HUDEP-2 (cell line): ENCODE measurements around the gene RIC3.

ENCODE experiments used
- DNase-seq, 76 experiments: peaks; one replicate each; lab custom pipeline; 2025; ENCODE audit not compliant: unreplicated experiment in 76 of 76; lab: John Stamatoyannopoulos, UW

Gene RIC3

DNA sequence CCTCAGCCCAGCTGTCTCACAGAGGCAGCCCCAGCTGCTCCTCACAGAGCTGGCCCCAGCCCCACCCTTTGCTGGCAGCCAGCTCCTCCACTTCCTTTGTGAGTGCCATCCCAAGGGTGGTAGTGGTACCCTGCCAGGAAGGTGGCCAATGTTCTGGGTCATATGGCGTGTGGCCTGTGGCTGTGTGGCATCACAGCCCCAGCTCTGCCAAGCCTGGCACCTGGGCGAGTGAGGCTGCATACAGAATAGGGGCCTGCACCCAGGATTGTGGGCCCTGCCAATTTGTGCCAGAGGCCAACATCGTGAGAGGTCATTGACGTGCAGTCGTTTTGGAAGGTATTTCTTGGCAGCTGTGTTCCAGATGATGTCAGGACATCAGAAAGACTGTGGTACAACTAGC lies 77.1 kb downstream of the RIC3 start:
- DNase-seq: no peak

DNA sequence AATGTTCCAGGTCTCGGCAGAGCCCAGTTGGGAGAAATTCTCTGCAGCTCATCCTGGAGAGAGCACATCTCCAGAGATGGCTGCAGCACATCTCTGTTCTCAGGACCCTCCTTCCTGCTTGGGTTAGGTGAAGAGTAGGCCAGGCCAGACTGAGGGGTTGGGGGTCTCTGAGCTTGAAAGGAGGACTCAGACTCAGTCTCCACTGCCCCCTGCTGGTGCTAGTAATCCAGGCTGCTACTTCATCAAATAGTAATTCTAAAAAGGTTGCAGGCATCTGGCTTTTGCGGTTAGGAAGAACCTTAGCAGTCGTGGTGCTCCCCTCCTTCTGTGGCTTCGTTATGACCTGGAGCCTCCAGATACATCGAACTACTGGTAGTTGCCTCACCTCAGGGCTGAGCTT lies 78.1 kb downstream of the RIC3 start:
- DNase-seq: peak in 6 of 76 experiments; percentile 2 to 12 (median 6)

DNA sequence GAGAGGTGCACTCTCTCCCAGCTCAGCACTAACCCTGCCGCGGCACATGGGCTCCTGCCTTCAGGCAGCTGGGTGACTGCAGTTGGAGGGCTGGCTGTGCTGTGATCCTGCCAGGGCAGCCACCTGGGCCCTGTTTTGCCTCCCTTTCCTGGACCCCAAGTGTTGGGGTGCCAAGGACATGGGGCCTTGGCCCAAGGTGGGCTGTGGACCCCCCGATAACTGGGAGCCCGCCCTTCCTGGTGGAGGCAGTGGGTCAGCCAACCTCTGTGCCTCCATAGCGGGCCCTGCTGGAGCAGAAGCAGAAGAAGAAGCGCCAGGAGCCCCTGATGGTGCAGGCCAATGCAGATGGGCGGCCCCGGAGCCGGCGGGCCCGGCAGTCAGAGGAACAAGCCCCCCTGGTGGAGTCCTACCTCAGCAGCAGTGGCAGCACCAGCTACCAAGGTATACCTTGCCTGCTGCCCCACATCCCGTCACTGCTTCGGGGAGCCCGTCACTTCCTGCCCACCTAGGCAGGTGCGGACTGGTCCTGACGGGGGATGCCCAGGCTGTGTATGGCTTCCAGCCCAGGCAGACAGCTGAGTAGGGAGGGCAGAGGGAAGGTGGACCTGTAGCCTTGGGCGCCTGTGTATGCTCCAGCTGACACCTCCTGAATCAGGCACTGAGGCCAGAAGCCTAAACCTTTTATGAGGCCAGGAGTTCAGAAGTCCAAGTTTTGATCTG lies 78.9 kb downstream of the RIC3 start:
- DNase-seq: no peak

DNA sequence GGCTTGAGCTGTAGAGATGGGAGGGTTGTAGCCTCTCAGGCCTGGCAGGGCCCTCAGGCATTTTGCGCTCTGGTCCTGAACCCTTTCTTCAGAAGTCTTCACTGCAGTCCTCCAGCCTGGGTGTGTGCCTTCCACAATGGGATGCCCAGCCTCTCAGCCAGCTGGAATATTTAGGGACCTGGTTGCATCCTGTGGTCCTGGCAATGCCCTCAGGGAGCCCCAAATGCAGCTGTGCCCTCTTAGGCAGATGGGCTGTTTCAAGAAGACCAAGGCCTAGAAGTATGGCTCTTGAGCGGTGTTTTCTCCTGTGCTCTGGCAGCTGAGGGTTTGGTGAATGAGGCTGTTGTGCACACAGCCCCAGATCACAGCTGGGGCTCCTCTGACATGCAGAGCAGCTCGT lies 81.1 kb downstream of the RIC3 start:
- DNase-seq: no peak

DNA sequence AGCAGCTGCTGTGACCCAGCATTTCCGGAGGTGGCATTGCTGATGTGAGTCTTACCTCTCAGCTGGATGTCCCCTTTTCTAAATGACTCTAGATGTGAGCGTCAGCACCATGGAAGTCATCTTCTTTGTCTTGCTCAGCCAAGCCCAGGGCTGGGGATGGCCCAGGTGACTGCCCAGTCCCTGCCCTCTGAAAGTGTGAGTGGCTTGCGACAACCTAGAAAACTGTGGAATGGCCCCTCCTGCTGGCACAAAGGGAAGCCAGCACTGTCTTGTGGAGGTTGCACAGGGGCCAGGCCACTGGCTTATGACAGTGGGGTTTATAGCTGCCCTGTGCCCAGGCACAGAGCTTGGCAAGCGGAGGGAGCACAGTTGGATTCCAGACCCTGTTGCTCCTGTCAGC lies 81.6 kb downstream of the RIC3 start:
- peak in 2 of 76 experiments; percentile 3 for DNase-seq

DNA sequence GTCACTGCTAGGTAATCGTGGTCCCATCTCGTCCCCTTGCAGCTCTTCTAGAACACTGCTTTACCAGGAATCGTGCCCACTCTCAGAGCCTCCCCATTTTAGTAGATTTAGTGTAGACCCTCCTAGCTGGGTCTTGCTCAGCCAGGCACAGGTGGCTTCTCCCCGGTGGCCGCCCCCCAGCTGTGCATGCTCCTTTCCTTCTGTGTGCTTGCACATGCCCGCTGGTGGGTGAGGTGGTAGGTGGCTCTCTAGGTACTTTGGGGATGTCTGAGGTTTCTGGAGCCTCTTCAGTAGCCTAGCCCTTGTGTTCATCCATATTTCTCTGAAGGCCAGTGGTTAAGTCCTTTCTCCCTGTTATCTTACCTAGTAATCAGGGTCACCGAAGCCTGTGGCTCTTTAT lies 82.3 kb downstream of the RIC3 start:
- no peak for DNase-seq

DNA sequence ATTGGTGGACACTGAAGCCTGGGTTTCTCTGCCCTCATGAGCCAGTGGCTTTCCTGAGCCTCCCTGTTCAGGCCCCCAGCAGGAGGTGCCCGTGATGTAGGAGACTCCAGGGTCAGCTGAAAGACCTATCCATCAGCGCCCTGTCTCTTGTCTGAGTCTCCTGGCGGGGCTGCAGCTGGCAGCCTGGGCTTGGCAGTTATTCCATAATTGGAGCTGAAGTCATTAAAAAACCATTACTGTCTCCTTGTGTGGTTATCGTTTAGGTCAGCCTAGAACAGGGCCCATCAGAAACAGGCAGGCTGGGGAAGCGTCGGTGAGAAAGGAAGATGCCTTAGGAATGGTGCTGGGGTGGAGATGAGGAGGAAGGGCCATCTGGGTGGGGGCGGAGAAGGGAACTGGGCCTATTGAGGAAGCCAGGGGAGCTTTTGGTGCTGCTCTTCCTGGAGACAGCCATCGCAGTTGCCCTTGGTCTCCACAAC lies 82.8 kb downstream of the RIC3 start:
- DNase-seq: no peak

DNA sequence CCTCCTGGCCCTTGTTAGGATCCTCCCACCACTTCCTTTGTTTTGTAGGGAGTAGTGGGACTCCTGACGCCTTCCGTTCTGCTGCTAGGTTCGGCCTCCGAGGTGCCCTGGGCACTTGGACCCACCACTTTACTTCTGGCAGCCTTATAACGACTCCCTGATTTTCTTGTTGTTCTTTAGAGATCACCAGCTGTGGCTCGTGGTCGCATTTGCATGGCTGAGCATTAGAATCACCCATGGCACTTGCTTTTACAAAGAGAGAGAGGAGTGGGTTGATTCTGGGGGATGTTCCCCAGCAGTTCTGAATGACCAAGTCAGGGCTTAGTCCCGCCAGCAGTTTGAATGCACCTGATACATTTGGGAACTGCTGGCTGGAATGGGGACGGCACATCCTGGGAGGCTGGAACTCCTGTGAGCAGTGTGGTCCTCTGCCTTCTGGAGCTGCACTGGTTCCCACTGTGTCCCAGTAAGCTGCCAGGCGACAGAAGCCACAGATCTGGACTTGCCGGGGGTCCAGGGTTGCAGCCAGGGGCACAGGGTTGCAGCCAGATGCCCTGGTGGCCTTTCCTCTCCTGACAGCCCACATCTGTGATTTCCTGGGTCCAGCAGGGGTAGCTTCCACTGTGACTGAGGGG lies 83.7 kb downstream of the RIC3 start:
- DNase-seq: no peak

DNA sequence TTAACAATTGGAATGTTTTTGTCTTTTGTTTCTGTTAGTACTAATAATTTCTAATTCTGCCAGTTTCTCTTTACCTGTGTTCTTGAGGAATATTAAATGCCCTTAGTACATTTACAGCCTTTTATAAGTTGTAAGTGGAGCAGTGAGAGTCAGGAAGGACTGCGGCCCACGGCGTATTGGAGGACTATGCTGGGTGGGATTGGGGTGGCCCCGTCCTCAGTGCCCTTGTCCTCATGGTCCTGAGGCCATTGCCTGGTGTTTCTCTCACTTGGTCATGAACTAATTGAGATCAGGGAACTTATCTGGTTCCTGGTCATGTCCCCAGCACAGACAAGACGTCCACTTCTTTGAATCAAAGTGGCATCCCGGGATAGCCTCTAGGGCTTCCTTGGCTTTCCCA lies 84.5 kb downstream of the RIC3 start:
- DNase-seq: no peak

DNA sequence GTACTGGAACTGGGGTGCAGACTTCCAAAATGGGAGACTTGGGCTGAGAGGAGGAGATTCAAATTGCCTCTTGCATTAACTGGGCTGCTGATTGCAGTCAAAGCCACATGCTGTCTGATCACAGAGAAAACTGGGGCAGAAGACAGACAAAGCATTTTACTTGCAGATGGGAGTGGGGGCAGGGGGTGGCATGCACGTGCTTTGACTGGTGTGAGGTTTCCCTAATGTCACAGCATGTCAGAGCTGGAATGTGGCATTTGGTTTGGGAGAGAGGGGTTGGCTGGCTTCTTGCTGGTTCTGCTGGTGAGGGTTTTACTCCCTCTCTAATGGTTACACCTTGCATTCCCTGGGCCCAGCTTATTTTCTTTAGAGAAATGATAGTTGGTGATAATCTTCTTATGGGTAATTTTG lies 84.9 kb downstream of the RIC3 start:
- DNase-seq: no peak

DNA sequence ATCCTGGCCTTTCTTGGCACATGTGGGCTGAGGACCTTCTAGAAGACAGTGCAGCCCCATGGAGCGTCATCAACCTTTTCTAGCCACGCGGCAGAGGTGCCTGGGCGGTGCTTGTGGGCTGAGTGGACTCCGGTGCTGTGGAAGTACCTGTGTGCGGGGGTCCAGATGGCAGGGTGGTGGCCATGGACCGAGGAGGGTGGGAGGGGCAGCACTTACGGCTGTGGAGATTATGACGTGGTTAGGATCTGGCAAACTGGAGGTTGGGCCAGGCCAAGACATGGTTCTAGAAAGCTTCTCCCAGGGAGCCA lies 85.8 kb downstream of the RIC3 start:
- DNase-seq: no peak

DNA sequence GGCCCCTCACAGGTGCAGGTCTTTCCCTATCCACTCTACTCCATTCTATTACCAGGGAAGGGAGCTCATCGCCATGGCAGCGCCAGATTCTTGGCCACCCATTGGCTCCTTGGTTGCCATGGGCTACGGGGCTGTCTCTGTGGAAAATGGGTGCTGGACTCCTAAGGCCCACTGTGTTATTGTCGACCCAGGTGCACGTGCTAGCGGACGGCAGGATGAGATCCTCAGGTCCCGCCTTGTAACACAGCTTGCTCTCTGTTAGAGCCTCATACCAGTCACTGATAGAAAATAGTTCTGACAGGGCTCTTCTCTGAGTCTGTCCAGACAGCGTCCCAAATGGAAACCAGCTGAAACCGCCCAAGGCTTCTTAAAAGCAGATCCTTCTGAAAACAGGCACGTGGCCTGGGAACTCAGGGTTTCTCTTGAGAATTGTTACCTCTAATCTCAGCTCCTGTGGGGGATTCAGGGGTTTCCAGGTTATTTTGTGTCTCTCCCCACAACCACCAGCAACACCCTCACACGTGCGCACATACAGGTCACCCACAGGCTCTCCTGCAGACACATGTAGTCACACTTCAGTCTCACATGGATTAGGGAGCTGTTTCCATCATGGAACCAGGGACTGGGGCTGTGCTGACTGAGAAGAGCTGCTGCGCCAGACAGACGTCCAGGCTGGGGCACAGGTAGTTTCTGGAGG lies 86.3 kb downstream of the RIC3 start:
- no peak for DNase-seq

DNA sequence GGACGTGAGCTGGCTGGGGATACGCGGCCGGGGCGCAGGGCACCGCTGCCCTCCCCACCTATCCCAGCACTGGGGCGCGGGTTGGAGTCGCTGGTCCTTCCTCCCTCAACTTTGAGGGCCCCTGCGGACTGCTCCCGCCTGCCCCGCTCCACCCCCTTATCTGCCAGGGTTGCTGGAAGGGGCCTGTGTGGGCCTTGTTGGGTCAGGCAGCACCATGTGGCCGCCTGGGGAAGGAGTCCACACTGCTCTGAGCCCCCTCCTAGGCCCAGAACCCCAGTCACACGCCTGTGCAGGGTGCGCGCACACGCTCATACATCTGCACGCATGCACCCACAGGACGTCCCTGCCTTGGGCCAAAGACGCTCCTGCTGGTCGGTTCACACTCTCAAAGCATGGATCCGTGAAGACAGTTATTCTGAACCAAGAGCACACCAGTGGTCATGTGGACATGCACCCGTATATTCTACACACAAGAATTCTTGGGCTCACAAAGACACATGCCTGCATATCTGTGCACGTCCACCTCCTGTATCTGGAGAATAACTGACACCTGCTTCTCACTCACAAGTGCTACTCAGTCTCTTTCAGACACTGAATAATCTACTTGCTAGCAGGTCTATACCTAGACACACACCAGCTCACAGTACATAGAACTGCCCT lies 87.1 kb downstream of the RIC3 start:
- DNase-seq: no peak

DNA sequence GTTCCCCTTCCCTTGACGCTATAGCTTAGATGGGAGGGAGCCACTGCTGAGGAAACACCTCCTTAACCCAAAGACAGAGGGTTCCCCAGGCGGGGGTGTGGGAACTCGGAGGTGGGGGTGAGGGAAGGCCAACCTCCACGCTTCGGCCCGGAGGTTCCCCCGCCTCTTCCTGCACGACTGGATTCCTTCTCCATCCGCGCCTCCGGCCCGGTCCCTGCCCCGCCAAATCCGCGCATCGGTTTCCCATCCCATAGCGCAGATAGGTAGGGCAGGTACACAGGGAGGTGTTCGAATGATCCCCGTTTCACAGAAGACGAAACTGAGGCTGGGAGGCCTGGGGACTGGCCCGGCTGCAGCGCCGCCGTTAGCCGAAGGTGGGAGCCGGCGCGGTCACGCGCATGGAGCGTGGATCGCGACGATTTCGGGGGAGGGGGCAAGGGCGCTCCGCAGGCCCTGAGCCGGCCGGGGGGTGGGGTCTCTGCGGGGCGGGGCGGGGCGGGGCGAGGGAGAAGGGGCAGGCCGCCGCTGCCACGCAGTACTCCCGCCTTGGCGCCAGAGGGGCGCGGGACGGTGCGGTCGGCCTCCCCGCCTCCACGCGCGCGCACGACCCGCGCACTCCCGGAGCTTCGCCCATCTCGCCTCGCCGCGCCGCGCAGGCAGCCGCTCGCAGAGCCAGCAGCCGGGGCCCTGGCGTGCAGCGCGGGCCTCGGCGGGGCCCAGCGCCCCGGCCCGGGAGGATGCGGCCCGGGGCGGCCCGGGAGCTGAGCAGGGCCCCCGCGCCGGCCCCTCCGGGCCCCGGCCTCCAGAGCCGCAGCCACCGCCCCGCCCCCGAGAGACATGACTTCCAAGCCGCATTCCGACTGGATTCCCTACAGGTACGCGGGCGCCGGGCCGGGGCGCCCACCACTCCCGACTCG lies 87.9 kb downstream of the RIC3 start, which contains the start of gene TUB:
TSS of gene TUB (plus strand) at position 538 of the 917 bp plus-strand sequence. CDS start at position 838, 300 bp downstream.
- no peak for DNase-seq

DNA sequence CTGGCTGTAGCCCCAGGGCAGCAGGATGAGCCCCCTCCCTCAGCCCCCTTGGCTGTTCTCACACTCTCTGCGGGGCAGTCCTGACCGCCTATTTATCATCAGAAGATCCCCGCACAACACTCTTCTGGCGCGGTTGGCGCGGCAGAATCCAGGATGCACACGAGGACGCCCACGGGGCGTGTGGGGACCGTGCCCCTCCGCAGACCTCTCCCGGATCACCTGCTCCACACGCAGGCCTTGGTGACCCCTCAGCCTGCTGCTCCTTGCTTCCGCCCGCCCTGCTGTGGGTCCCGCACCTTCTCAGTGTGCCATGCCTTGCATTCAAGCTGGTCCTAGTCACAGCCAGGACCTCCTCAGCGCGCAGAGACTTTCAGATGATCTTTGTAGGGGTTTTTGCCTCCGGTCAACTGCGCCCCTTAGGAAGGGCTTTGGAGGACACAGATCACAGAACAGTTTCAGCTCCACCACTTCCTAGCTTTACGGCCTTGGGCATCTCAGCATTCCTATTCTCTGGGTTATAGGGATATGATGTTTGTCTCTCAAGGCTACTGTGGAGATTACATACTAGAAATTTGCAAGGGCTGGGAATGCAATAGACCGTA lies 88.7 kb downstream of the RIC3 start:
- DNase-seq: no peak

DNA sequence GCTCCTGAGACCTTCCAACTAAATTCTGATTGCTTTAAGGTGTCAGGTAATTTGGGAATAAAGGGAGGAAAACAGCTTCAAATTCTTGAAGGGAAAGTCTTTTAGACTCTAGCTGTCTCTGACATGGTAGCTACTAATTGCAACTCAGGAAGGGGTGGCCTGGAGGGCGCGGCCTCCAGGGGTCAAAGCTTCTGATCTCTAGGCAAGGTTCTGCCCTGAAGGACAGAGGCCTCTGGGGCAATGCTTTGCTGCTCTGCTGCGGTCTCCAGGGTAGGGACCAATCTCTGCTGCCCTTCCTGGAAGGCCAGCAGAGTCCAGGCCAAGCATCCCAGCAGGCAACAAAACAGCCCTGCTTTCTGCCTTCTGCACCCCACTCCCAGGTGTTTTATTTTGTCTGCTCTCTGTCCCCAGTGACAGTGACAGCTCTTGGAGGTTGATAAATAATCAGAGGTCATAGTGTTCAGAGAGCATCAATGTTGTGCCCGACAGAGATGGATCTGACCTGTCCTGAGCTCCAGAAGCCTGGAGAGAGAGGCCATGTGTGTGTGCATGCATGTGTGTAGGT lies 89.6 kb downstream of the RIC3 start:
- no peak for DNase-seq

DNA sequence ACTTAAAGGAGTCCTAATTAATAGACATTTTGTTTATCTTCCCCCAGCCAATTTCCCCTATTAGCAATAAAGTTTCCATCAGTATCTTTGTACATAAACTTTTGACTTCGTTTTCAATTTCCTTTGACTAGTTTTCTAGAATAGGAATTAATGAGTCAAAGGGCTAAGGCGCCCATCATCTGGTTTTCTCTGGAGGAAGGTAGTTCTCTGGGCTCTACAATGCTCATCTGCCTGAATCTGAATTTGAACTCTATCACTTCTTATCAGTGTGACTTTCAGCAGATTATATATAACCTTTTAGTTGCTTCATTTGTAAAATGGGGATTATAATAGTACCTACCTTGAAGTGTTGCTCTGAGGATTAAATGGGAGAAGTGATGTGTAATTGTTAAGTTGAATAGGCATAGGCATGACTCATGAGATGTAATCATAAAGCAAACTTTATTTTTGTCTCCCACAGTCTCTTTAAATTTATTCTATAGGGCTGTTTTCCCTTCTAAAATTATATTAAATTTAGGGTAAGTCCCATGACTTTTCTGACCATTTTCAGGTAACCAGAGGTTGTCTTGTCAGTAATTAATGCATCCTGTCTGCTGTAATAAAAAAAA lies 93.6 kb downstream of the RIC3 start:
- no peak for DNase-seq

DNA sequence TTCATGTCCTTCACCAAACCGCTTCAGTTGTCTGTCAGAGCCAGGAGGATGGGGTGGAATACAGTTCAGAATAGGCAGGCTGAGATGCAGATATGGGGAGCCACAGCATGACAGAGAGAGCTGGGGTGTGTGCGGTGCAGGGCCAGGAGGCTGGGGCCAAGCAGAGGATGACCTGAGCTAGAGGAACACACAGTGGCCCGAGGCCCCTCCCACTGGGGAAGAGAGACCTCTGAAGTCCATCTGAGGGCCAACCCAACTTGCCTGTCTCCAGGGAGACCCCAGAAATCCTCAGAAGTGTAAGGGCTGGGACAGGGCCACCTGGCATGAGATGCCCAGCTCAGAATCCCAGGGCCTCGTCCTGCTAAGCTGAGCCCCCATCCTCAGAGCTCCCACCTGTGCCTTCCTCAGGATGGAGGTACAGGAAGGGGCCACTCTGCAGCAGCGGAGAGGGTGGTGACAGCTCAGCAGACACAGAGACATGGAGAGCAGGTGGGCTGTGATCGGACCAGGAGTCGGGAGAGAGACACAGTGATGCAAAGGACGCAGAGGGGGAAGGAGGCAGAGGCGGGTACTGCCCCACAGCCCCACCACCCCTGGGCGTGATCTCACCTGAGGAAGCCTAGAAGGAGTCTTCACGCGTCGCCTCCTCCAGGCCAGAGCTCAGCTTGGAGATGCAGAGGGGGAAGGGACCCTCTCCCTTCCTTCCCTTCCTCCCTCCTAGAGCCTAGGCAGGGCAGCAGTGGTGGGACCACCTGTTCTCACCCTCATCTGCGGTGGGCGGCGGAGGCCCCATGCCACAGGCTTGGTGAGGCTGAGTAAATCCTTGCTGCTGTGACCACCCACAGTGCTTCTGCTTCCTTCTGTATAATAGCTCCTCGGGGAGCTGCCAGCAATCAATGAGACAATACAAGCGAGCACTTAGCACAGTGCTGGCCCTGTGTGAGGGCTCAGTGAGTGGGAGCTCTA lies 96.9 kb downstream of the RIC3 start:
- no peak for DNase-seq
